COR-L47 (cell line): ENCODE results near the gene GPRASP1.
"Not testable (repeated sequence)": the region's sequence is repeated elsewhere in the genome, so short reads cannot be mapped to it uniquely, and the experiment has no call there.

Experiments
- DNase-seq: peaks from one replicate; lab custom pipeline; 2025; lab: John Stamatoyannopoulos, UW

GPRASP1 gene, protein sequence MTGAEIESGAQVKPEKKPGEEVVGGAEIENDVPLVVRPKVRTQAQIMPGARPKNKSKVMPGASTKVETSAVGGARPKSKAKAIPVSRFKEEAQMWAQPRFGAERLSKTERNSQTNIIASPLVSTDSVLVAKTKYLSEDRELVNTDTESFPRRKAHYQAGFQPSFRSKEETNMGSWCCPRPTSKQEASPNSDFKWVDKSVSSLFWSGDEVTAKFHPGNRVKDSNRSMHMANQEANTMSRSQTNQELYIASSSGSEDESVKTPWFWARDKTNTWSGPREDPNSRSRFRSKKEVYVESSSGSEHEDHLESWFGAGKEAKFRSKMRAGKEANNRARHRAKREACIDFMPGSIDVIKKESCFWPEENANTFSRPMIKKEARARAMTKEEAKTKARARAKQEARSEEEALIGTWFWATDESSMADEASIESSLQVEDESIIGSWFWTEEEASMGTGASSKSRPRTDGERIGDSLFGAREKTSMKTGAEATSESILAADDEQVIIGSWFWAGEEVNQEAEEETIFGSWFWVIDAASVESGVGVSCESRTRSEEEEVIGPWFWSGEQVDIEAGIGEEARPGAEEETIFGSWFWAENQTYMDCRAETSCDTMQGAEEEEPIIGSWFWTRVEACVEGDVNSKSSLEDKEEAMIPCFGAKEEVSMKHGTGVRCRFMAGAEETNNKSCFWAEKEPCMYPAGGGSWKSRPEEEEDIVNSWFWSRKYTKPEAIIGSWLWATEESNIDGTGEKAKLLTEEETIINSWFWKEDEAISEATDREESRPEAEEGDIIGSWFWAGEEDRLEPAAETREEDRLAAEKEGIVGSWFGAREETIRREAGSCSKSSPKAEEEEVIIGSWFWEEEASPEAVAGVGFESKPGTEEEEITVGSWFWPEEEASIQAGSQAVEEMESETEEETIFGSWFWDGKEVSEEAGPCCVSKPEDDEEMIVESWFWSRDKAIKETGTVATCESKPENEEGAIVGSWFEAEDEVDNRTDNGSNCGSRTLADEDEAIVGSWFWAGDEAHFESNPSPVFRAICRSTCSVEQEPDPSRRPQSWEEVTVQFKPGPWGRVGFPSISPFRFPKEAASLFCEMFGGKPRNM (N-terminal part only)

DNA sequence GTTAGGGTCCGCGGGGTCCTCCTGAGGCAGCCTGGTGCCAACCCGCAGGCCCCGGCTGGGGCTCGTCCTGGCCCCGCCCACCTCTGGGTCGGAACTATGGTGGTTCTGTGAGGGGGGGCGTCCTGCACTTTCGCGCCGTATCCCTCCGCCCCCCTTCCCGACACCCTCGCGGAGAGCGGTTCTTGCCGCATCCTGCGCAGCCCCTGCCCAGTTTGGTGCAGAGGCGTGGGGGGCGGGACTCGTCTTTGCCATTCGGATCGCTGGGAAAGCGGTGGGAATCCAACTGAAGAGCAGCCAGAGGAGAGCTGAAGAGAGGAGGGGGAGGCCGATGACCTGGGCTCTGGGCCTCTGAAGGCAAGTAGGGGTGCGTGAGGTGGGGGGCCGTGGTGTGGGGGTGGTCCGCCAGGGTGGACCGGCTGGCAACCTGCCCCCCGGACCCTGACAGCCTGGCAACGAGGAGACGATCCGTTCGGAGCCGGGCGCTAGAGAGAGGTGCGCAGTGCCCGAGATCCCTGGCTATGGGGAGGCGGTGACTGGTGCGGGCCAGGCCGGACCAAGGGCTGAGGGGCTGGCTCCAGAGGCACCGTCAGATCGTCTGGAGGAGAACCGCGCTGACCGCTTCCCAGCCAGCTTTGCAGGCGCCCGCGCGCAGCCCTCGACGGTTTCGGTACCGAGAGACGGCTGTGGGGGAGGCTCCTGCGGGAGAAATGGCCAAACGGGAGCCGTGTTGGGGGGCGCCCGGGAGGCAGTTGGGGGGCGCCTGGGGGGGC is at the start of gene GPRASP1:
Gene GPRASP1 (plus strand): TSS at position 242 of the 770 bp plus-strand sequence. CDS start 2,431 bp downstream, outside the sequence.
- DNase-seq, result peak; percentile 31

DNA sequence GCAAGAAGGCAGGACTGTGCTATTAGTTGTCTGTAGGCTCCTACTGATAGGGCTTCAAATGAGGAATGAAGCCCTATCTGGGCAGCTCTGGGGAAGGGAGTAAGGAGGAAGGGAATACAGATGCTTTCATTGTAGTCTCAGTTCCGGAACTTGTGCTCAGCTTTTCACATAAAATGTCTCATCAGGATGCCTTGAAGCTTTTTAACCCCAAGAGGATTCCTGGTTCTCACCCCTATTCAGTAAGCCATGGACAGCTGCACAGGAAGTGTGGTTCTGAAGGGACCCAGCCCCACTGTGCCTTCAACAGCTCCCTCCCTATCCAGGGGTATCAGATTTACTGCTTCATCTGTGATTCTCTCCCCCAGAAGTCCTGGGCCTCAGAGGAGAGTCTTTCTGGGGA is 47.0 kb upstream of the GPRASP1 start:
- no peak for DNase-seq

DNA sequence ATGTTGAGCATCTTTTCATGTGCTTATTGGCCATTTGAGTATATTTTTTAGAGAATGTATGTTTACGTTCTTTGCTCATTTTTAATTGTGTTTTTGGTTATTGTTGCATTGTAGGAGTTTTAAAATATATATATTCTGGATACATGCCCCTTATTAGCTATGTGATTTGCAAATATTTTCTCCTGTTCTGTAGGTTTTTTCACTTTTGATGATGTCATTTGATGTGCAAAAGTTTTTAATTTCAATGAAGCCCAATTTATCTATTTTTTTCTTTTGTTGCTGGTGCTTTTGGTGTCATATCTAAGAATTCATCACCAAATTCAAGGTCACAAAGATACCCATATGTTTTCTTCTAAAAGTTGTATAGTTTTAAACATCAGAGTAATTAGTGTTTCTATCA is 45.2 kb upstream of the GPRASP1 start:
- DNase-seq, result no peak

DNA sequence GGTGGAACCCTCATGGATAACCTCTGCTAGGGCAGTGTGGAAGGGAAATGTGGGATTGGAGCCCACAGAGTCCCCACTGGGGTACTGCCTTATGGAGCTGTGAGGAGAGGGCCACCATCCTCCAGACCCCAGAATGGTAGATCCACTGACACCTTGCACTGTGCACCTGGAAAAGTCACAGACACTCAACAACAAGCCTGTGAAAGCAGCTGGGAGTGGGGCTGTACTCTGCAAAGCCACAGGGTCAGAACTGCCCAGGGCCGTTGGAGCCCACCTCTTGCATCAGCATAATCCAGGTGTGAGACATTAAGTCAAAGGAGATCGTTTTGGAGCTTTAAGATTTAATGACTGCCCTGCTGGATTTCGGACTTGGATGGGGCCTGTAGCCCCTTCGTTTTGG is 40.4 kb upstream of the GPRASP1 start:
- no peak for DNase-seq

DNA sequence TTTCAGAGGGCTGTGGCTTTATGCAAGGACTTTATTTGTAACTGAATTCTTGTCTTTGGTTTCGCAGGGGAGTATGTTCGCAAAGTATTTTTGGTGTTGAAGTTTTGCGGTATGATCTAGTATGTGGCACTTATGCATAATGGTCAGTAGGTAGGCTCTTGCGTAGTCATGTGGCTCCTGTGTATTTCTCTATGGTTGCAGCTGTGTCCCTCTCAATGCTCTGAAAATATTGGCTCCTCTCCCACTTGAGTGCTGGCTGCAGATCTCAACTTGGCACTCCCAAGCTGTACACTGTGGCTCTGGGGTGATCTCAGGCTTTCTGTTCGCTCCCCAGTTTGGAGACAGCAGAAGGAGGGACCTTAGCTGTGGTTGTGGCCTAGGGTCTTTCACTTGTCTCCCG is 27.2 kb upstream of the GPRASP1 start:
- DNase-seq, result no peak

DNA sequence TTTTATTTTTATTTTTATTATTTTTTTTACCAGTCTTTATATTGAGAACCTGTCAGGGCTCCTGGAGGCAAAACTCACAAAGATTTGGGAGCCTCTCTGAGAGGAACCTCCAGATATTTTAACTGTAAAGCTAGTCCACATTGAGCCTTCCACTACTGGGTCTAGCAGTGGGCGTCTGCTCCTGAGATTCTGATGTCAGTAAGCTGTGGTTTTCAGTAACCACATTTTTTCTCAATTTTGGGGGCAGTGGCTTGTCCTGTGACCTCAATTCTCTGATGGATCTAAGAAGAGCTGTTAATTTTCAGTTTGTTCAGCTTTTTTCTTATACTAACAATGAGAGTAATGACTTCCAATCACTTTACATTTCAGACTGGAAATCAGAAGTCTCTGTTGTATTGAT is 23.6 kb upstream of the GPRASP1 start:
- no peak for DNase-seq

DNA sequence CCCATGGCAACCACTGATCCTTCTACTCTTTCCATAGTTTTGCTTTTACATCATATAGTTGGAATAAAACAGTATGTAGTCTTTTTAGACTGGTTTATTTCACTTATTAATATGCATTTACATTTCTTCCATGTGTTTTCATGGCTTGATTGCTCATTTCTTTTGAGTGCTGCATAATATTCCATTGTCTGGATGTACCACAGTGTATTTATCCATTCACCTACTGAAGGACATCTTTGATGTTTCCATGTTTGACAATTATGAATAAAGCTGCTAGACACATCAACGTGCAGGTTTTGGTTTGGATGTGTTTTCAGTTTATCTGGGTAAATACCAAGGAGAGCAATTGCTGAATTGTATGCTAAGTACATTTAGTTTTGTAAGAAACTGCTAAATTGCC is 13.7 kb upstream of the GPRASP1 start:
- DNase-seq, result no peak

DNA sequence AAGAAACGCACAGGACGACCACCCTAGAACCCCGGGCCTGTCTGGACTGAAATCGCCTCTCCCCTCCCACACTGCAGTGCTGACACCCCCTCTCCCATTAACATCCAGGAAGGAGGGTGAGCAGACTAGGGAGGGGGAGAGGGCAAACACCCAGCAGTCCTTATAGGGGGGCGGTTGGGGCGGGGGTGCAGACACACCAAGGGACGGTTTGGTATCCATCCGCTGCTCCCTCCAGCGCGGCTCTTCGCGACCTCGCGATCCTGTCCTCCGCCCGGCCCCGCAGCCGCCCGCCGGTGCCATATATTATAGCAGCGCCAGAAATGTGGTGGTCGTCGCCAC is 411 bp upstream of the GPRASP1 start:
- no peak for DNase-seq

DNA sequence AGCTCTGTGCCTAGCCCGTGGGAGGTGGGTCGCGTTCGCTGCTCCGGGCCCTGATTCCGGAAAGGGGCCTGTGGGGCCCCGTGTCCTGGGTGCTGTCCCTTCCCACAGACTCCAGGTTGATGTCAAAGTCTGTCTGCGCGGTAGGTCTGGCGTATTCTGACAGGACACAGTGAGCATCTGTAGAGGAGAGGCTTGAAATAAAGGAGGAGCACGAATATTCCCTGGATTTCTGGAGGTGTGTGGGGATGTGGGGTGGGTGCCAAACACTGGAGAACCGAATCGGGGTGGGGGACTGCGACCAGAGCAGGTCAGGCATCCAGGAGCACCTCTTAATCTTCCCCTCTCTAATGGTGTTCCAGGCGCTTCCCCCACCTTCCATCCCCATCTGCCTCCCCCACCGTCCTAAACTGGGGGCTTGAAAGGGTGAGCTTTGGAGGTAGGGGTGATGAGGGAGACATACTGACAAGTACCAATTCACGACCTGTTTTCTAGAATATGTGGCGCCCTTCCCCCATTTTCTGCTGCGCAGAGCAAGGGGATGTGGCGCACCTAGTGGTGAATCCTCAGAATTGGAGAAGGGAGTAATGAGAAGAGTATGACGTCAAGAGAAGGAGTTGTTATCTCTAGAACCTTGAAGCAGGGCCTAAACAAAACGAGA is 877 bp downstream of the GPRASP1 start:
- DNase-seq, result peak; percentile 16

DNA sequence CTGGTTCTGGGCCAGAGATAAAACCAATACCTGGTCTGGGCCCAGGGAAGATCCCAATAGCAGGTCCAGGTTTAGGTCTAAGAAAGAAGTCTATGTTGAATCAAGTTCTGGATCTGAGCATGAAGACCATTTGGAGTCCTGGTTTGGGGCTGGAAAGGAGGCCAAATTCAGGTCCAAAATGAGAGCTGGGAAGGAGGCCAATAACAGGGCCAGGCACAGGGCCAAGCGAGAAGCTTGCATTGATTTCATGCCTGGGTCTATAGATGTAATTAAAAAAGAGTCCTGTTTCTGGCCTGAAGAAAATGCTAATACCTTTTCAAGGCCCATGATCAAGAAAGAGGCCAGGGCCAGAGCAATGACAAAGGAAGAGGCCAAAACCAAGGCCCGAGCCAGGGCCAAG is 3.4 kb downstream of the GPRASP1 start:
- DNase-seq, result no peak

DNA sequence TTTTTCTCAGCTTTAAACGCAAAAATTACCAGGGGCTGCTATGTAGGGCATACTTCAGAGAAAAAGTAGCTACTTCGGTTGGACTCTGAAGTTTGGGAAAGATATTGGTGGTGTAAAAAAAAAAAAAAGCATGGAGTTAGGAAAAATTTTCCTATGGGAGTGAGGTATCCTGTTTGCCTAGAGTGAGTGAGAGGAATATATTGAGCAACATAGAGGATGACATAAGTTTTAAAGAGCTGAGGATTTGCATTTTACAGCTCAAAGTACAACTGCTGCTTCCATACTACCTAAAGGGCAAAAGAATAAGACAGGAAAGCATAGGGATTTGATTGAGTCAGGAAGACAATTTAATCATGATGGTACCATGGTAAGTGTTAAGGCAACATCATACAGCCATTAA is 7.3 kb downstream of the GPRASP1 start:
- DNase-seq, result no peak

DNA sequence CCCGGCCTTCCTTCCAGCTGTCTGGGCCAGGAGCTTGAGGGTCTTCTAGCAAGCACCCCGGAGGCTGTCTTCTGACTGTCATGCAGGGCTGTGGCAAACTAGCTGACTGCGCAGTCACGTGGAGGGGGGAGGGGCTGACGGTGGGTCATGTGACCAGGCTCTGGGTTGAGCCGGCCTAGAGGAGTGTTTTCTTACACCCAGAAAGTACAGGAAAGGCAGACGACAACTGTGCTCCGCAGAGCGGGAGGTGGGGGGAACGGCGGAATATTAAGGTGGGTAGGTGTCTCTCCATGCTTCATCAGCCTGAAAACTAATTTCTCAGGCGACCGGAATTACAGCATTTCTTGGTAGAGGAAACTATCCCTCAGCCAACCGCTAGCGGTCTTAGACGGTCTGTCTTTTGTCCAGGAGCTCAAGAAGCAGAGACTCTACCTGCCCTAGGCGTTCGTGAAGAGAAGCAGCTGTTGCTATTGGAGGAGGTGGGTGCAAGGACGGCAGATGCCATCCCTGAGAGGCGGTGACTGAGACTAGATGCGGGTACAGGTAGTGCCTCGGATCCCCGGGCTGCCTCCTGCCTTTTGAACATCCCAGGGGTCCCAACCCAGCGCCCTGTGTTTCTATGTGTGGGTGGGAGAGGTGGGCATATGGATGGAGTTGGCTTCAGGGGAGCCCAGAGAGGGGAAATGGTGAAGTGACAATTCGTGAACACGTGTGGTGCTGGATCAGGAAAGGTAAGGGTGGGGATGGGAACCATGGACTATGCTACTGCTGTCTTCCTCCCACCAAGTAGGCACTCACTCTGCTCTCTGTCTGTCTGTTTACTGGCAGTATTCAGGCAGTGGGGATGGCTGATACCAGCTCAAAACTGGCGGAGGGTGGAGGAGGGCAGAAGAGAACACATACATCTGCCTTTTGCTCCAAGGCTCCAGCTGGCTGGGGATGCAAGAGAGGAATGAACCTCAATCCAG is 8.8 kb downstream of the GPRASP1 start:
- DNase-seq, result peak; percentile 41

DNA sequence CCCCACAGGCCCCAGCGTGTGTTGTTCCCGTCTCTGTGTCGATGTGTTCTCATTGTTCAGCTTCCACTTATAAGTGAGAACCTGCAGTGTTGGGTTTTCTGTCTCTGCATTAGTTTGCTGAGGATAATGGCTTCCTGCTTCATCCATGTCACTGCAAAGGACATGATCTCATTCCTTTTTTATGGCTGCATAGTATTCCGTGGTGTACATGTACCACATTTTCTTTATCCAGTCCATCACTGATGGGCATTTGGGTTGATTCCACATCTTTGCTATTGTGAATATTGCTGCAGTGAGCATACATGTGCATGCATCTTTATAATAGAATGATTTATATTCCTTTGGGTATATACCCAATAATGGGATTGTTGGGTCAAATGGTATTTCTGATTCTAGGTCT is 12.5 kb downstream of the GPRASP1 start:
- not testable (repeated sequence) for DNase-seq

DNA sequence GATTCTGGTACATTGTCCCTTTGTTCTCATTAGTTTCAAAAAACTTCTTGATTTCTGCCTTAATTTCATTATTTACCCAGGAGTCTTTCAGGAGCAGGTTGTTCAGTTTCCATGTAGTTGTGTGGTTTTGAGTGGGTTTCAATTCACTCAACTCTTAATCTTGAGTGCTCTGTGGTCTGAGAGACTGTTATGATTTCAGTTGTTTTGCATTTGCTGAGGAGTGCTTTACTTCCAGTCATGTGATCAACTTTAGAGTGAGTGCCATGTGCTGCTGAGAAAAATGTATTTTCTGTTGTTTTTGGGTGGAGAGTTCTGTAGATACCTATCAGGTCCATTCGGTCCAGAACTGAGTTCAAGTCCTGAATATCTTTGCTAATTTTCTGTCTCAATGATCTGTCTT is 15.8 kb downstream of the GPRASP1 start:
- DNase-seq, result not testable (repeated sequence)

DNA sequence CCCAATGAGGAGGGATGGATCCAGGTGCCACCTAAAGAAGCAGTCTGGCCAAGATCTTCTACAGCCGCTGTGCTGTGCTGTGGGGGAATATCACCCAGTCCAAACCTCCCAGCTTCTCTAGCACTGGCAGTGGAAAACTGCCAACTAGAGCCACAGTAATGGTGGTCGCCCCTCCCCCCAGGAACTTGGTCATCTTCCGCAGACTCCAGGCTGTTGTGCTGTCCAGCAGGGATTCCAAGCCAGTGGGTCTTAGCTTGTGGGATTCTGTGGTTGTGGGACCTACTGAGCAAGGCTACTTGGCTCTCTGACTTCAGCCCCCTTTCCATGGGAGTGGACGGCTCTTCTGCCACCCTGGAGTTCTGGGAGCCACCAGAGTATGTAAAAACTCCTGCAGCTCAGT is 18.2 kb downstream of the GPRASP1 start:
- DNase-seq, result no peak

DNA sequence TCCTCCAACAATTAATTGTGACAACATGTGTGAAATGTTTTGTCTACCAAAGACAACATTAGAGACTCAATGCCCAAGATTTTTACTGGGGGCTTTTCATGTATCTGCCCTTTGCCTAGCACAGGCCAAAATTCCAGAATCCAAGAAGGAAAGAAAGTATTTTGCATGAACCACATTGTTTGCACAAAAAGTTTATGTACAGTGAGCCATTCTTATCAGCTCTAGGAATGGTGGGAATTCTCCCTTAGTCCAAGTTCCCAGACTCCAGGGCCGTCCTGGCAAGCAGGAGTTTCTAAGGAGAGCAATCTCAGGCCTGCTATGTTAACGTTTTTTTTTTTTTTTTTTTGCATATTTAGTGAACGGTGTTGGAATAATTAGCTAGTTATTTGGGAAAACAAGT is 21.6 kb downstream of the GPRASP1 start:
- no peak for DNase-seq

DNA sequence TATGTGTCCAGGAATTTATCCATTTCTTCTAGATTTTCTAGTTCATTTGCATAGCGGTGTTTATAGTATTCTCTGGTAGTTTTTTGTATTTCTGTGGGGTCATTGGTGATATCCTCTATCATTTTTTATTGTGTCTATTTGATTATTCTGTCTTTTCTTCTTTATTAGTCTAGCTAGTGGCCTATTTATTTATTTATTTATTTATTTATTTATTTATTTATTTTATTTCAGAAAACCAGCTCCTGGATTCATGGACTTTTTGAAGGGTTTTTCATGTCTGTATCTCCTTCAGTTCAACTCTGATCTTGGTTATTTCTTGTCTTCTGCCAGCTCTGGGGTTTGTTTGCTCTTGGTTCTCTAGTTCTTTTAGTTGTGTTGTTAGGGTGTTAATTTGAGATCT is 26.2 kb downstream of the GPRASP1 start:
- not testable (repeated sequence) for DNase-seq

DNA sequence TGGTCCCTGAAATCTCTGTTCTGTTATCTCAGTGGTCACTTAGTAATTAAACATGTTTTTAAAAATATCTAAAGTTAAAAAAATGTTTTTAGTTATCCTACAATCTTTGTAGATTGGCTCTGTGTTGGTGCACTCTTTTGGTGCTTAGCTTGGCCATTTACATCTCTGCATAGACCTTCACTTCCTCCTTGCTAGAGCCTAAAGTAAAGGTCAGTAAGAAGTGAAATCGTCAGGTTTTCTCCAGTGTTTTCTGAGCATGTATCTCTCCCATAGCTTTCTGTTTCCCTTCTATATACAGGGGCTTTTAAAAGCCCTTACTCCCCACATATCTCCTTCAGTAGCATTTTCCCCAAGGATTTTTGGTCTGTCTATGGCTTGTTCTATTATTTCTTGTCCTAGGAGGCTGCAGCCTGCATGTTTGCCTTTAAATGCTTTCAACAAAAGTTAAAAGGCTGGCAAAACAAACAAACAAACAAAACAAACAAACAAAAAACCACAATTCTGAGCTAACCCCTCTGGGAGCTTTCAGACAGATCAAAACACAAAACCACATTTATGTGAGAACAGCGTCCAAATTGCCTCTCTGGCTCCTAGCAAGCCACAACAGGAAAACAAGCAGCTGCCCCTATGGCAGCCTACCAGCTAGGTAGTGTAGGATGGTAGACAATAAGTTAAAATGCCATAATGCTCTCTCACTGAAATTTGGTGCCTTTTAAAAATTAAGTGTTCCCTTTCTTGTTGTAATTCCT is 33.7 kb downstream of the GPRASP1 start:
- no peak for DNase-seq

DNA sequence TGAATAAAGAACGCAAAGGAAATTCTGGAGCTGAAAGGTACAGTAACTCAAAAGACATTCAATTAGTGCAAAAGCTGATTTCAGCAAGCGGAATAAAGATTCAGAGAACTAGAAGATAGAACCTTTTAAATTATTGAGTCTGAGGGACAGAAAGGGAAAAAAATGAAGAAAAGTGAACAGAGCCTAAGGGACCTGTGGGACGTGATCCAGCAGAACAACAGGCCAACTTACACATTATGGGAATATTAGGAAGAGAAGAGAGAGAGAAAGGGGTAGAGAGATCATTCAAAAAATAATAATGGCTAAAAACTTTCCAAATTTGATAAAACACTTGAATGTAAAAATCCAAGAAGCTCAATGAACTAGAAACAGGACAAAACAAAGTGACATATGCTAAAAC is 43.5 kb downstream of the GPRASP1 start:
- no peak for DNase-seq

DNA sequence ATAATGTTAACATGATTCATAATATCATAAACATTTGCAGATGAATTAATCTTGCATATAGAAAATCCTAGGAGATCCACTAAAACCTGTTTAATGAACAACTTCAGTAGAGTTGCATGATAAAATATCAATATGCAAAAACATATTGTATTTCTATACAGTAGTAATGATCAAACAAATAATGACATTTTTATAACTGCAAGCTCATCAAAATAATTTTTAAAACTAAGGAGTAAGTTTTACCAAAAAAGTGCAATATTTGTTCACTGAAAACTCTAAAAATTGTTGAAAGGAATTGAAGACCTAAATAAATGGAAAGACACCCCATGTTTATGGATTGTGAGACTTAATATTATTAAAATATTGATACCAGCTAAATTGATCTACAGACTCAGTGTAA is 45.0 kb downstream of the GPRASP1 start:
- DNase-seq, result no peak
